ENCODE results near the gene ABLIM2.

GRCh38 chr4:7939377-7940108 lies 219.1 kb downstream of the ABLIM2 start, which contains the start of gene AFAP1:
- TF ChIP-seq POLR2A (IDR thresholded peaks at IDR 0.05) (no peak), CTCF (IDR thresholded peaks at IDR 0.05) (no peak)

All from lower leg skin (tissue), 3 donors.